Liver (tissue), 9 donors: Measurements from ENCODE around the gene CLMN. TPM values are rescaled to one million over a fixed set of nuclear protein-coding genes. Genes with fewer than 3 reads are reported as not detected.

Experiments used
- DNase-seq: peaks from one replicate; pipeline ENCODE4 v3.0.0-alpha.2; 2017; ENCODE audit warnings: low spot score
- H3K27ac ChIP-seq, 2 donors: one replicate each; pipeline ENCODE4 v1.7.0; 2013; ENCODE audit warnings: inconsistent platforms in 2 of 2, low read length in 2 of 2, control low read depth in 1 of 2, low read depth in 1 of 2, mild to moderate bottlenecking in 1 of 2
- H3K27me3 ChIP-seq, 4 donors: one replicate each; pipeline versions ENCODE4 v1.6.1 to v1.7.0; 2013; ENCODE audit warnings: low read length in 3 of 4, inconsistent platforms in 1 of 4, mild to moderate bottlenecking in 1 of 4, moderate library complexity in 1 of 4; ENCODE audit not compliant: control insufficient read depth in 4 of 4, insufficient read depth in 4 of 4
- H3K36me3 ChIP-seq, 4 donors: one replicate each; pipeline versions ENCODE4 v1.6.1 to v1.7.0; 2013; ENCODE audit warnings: low read length in 3 of 4, mild to moderate bottlenecking in 3 of 4, low read depth in 1 of 4, moderate library complexity in 1 of 4; ENCODE audit not compliant: control insufficient read depth in 4 of 4, insufficient read depth in 3 of 4
- H3K4me1 ChIP-seq, 4 donors: one replicate each; pipeline versions ENCODE4 v1.6.1 to v1.7.0; 2013; ENCODE audit warnings: low read length in 3 of 4, mild to moderate bottlenecking in 3 of 4, moderate library complexity in 1 of 4; ENCODE audit not compliant: control insufficient read depth in 4 of 4, insufficient read depth in 4 of 4
- H3K4me3 ChIP-seq, 3 donors: one replicate each; pipeline versions ENCODE4 v1.6.1 to v1.7.0; 2013; ENCODE audit warnings: low read length in 3 of 3, control low read depth in 1 of 3, low read depth in 1 of 3, mild to moderate bottlenecking in 1 of 3
- H3K9ac ChIP-seq, 2 donors: one replicate each; pipeline ENCODE4 v1.7.0; 2013; ENCODE audit warnings: low read length in 2 of 2, mild to moderate bottlenecking in 2 of 2, moderate library complexity in 2 of 2, control low read depth in 1 of 2, low read depth in 1 of 2
- H3K9me3 ChIP-seq, 4 donors: one replicate each; pipeline versions ENCODE4 v1.6.1 to v1.7.0; 2013; ENCODE audit warnings: low read length in 3 of 4; ENCODE audit not compliant: control insufficient read depth in 4 of 4
- FOXA1 ChIP-seq: IDR thresholded peaks from 2 replicates; pipeline ENCODE4 v1.6.1; 2016; ENCODE audit warnings: antibody characterized with exemption
- FOXA2 ChIP-seq: IDR thresholded peaks from 2 replicates; pipeline ENCODE4 v1.6.1; 2016; ENCODE audit warnings: antibody characterized with exemption
- GABPA ChIP-seq, 2 donors: IDR thresholded peaks in 1 of 2; conservative IDR thresholded peaks in 1 of 2; 2 replicates each; pipeline ENCODE4 v1.6.1; 2016; ENCODE audit warnings: antibody characterized with exemption in 2 of 2, mild to moderate bottlenecking in 1 of 2, moderate library complexity in 1 of 2
- HNF4A ChIP-seq, 2 donors: conservative IDR thresholded peaks; 2 replicates each; pipeline ENCODE4 v1.6.1; 2016; ENCODE audit warnings: antibody characterized with exemption in 2 of 2, mild to moderate bottlenecking in 2 of 2
- HNF4G ChIP-seq: IDR thresholded peaks from 2 replicates; pipeline ENCODE4 v1.6.1; 2016; ENCODE audit warnings: antibody characterized with exemption
- JUND ChIP-seq, 2 donors: IDR thresholded peaks; 2 replicates each; pipeline ENCODE4 v1.6.1; 2016; ENCODE audit warnings: antibody characterized with exemption in 2 of 2
- NR2F2 ChIP-seq: IDR thresholded peaks from 2 replicates; pipeline ENCODE4 v1.6.1; 2016; ENCODE audit warnings: antibody characterized with exemption
- RAD21 ChIP-seq, 2 donors: IDR thresholded peaks; 2 replicates each; pipeline ENCODE4 v1.6.1; 2016; ENCODE audit warnings: antibody characterized with exemption in 2 of 2, mild to moderate bottlenecking in 2 of 2
- RXRA ChIP-seq, 2 donors: IDR thresholded peaks; 2 replicates each; pipeline ENCODE4 v1.6.1; 2017 to 2018; ENCODE audit warnings: antibody characterized with exemption in 2 of 2, mild to moderate bottlenecking in 1 of 2
- SP1 ChIP-seq: IDR thresholded peaks from 2 replicates; pipeline ENCODE4 v1.6.1; 2018; ENCODE audit warnings: antibody characterized with exemption, mild to moderate bottlenecking
- TAF1 ChIP-seq: conservative IDR thresholded peaks from 2 replicates; pipeline ENCODE4 v1.6.1; 2016; ENCODE audit warnings: antibody characterized with exemption, mild to moderate bottlenecking
- YY1 ChIP-seq: IDR thresholded peaks from 2 replicates; pipeline ENCODE4 v1.6.1; 2016; ENCODE audit warnings: antibody characterized with exemption, mild to moderate bottlenecking
- WGBS: extraction: QIAGEN DNeasy Blood & Tissue Kit; methylation state at CpG from one replicate; pipeline ENCODE4 v1.1.7; 2013; 5-methylcytosine and 5-hydroxymethylcytosine counted together
- polyA plus RNA-seq, 2 donors: library from polyadenylated mRNA; stranded (reverse) in 1 of 2; unstranded in 1 of 2; fragments of 200-250 nt in 1 of 2; fragments of >200 nt in 1 of 2; fragmentation: Nextera tagmentation in 1 of 2; extraction: Ambion mirVana in 1 of 2; gene quantifications; one replicate each; pipeline versions ENCODE4 v1.2.1 to v1.2.3, GENCODE V29; 2013 to 2015
- total RNA-seq, 2 donors: library from RNA; depleted of rRNA; stranded (reverse); fragments of >200 nt; gene quantifications; one replicate each; pipeline ENCODE4 v1.2.3, GENCODE V29; 2014
- TF ChIP-seq, protein P1 (sequence below): IDR thresholded peaks from 2 replicates; pipeline ENCODE4 v1.6.1; 2016; ENCODE audit warnings: antibody characterized with exemption
- TF ChIP-seq, protein P2 (sequence below): IDR thresholded peaks from 2 replicates; pipeline ENCODE4 v1.6.1; 2016; ENCODE audit warnings: antibody characterized with exemption, mild to moderate bottlenecking
- TF ChIP-seq, protein P3 (sequence below): IDR thresholded peaks from 2 replicates; pipeline ENCODE4 v1.6.1; 2016; ENCODE audit warnings: antibody characterized with exemption
- TF ChIP-seq, protein P4 (sequence below): fragments of 150-350 bp; IDR thresholded peaks from 2 replicates; pipeline ENCODE4 v1.5.1; 2017; ENCODE audit warnings: improper control_type of control experiment, low read depth, low read length; ENCODE audit not compliant: missing input control
- donor health status: healthy.
- donor health status: healthy.
- donor health status: healthy.
- donor health status: healthy.
- donor health status: healthy.

CLMN gene
- total and polyA plus RNA-seq, 4 donors, result 6.0 to 41.1 (median 24.1) TPM

DNA sequence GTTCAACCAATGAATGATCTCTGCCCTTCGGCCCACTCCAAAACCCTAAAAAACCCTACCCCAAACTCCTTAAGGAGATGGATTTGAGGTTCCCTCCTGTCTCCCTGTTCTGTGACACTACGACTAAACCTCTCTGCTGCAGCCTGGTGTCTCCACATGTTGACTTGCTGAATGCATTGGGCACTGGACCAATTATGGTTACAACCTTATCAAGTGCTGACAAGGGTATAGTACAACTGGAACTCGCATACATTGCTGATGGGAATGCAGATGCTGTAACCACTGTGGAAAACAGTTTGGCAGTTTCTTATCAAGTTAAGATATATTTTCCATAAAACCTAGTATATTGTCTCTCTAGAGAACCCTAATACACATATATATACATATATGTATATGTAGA lies 156.0 kb downstream of the CLMN start:
- TF ChIP-seq RXRA (IDR thresholded peaks at IDR 0.05) (no peak), GABPA (IDR thresholded peaks at IDR 0.05 in 1 of 2, conservative IDR thresholded peaks at IDR 0.05 in 1 of 2) (no peak), RAD21 (IDR thresholded peaks at IDR 0.05) (no peak), FOXA2 (no peak), HNF4G (no peak), SP1 (no peak), NR2F2 (no peak), FOXA1 (no peak), TAF1 (no peak), HNF4A (conservative IDR thresholded peaks at IDR 0.05) (no peak), JUND (IDR thresholded peaks at IDR 0.05) (no peak)
- TF ChIP-seq, protein P1, sequence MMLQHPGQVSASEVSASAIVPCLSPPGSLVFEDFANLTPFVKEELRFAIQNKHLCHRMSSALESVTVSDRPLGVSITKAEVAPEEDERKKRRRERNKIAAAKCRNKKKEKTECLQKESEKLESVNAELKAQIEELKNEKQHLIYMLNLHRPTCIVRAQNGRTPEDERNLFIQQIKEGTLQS, result no peak
- TF ChIP-seq, protein P2, sequence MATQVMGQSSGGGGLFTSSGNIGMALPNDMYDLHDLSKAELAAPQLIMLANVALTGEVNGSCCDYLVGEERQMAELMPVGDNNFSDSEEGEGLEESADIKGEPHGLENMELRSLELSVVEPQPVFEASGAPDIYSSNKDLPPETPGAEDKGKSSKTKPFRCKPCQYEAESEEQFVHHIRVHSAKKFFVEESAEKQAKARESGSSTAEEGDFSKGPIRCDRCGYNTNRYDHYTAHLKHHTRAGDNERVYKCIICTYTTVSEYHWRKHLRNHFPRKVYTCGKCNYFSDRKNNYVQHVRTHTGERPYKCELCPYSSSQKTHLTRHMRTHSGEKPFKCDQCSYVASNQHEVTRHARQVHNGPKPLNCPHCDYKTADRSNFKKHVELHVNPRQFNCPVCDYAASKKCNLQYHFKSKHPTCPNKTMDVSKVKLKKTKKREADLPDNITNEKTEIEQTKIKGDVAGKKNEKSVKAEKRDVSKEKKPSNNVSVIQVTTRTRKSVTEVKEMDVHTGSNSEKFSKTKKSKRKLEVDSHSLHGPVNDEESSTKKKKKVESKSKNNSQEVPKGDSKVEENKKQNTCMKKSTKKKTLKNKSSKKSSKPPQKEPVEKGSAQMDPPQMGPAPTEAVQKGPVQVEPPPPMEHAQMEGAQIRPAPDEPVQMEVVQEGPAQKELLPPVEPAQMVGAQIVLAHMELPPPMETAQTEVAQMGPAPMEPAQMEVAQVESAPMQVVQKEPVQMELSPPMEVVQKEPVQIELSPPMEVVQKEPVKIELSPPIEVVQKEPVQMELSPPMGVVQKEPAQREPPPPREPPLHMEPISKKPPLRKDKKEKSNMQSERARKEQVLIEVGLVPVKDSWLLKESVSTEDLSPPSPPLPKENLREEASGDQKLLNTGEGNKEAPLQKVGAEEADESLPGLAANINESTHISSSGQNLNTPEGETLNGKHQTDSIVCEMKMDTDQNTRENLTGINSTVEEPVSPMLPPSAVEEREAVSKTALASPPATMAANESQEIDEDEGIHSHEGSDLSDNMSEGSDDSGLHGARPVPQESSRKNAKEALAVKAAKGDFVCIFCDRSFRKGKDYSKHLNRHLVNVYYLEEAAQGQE, result no peak
- TF ChIP-seq, protein P3, sequence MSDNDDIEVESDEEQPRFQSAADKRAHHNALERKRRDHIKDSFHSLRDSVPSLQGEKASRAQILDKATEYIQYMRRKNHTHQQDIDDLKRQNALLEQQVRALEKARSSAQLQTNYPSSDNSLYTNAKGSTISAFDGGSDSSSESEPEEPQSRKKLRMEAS, result no peak
- TF ChIP-seq, protein P4, sequence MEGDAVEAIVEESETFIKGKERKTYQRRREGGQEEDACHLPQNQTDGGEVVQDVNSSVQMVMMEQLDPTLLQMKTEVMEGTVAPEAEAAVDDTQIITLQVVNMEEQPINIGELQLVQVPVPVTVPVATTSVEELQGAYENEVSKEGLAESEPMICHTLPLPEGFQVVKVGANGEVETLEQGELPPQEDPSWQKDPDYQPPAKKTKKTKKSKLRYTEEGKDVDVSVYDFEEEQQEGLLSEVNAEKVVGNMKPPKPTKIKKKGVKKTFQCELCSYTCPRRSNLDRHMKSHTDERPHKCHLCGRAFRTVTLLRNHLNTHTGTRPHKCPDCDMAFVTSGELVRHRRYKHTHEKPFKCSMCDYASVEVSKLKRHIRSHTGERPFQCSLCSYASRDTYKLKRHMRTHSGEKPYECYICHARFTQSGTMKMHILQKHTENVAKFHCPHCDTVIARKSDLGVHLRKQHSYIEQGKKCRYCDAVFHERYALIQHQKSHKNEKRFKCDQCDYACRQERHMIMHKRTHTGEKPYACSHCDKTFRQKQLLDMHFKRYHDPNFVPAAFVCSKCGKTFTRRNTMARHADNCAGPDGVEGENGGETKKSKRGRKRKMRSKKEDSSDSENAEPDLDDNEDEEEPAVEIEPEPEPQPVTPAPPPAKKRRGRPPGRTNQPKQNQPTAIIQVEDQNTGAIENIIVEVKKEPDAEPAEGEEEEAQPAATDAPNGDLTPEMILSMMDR, result no peak
- Histone ChIP-seq H3K27me3 (no peaks in the 10 kb centered on the region), H3K4me1 (peaks cover 0 to 16% (median 8%) of the 10 kb centered on the region in 4 donors), H3K9ac (no peak overlapping the region), H3K27ac (no peak overlapping the region), H3K36me3 (no peaks in the 10 kb centered on the region), H3K4me3 (no peak overlapping the region), H3K9me3 (peaks cover 0 to 2% (median 0%) of the 10 kb centered on the region in 4 donors)
- WGBS, result 88% methylated on average over 3 of the region's 3 CpGs
- no peak for DNase-seq

DNA sequence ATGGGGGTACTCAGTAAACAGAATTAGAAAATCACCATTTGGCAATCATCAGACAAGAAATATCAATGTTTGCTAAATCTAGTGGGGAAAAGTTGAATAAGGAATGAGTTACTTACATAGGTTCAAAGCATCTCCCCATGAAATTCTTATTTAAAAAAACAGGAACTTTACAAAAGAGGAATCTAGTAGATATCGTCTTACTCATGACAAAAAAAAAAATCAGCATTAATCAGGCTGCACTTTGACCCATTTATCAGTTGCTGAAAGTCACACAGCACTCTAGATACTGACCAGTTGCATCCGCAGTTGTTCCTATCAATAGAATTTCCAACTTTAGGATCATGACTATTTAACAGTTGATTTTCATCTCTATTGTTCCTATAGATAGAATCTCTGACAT lies 156.6 kb downstream of the CLMN start:
- no peaks in the 10 kb centered on the region for H3K36me3 ChIP-seq
- 27% methylated on average over 2 of the region's 2 CpGs for WGBS
- H3K4me1 ChIP-seq, result peaks cover 0 to 20% (median 12%) of the 10 kb centered on the region in 4 donors
- no peaks in the 10 kb centered on the region for H3K27me3 ChIP-seq
- no peak for DNase-seq
- H3K9me3 ChIP-seq, result peaks cover 0 to 2% (median 0%) of the 10 kb centered on the region in 4 donors
- TF ChIP-seq, protein P1, result no peak
- TF ChIP-seq FOXA1 (no peak), HNF4A (conservative IDR thresholded peaks at IDR 0.05) (peak; percentile 31 to 32), SP1 (peak; percentile 36), YY1 (no peak), RAD21 (IDR thresholded peaks at IDR 0.05) (no peak), RXRA (IDR thresholded peaks at IDR 0.05) (peak in 1 of 2 donors; percentile 51)
- TF ChIP-seq, protein P4, result no peak
- H3K4me3 ChIP-seq, result no peak overlapping the region
- H3K27ac ChIP-seq, result no peak overlapping the region
- no peak overlapping the region for H3K9ac ChIP-seq
